ENCODE data around the gene KRT38.

KRT38 gene

DNA sequence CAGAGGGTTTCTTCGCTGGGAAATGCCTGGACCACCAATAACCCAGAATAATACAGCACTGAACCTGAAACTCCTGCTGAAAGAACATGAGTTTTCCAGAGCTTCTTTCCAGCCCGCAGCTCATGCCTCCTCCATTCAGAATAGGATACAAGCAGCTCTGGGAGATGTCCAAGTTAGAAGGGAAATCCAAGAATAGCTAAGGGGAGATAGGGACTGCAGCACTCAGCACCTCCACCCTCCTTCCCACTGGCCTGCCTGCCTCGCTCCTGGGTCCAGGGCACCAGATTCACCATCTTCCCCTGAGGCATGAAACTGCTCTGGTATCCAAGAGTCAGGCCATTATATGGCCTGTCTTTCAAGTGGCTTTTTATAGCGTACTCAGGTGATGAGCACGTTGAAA is 47.5 kb downstream of the KRT38 start:
- DNase-seq, result no peak

DNA sequence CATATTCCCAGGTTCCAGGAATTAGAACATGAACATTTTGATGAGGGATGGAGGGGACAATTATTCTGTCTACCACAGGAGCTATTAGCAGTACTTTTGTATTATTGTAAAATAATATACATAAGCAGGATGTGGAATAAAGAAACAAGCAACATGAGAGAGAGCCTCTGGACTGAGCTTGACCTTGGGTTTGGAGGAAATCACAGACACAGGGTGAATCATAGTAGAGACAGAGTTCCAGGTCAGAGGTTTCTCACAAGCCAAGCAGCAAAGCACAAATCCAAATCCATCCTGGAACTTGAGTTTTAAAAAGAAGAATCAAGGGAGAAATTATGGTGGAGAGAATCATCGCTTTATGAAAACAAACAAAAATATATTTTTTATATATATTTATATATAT is 48.5 kb downstream of the KRT38 start:
- DNase-seq, result no peak

- DNase-seq, result no peak
Measured at GRCh38 chr17:41391535-41391934, 49.2 kb downstream of the KRT38 start.

DNA sequence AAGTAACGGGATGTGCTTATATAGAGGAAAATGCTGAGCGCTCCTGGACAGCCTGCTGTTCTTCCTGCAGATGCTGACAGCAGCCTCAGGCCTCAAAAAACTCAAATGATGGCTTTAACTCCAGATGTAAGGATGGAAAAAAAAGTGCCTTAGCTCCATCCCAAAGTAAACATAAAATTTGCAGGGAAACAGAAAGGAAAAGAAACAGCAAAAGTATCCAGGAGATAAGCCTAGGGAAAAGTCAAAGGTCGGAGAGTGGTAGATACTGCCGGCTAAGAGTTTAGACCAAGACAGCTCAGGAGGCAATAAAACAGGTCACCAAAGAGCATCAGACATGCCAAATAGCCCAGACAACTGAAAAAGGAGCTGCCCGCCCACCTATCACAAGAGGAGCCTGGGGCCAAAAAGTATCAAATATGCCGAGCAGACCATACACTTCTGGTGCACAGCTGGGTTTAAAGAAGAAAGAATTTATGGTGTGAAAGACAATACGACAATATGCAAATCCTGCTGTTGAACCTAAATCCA is 50.3 kb downstream of the KRT38 start:
- DNase-seq, result no peak

GRCh38 chr17:41387670-41388069 is 53.1 kb downstream of the KRT38 start:
- DNase-seq, result no peak

GRCh38 chr17:41386227-41386626 is 54.6 kb downstream of the KRT38 start:
- no peak for DNase-seq
